Sigmoid colon (tissue), 7 donors: Measurements from ENCODE around the gene MON2. TPM values are rescaled to one million over a fixed set of nuclear protein-coding genes. Genes with fewer than 3 reads are reported as not detected.

Experiments
- DNase-seq: peaks from one replicate; pipeline ENCODE4 v3.0.0-alpha.2; 2019
- H3K27ac ChIP-seq, 4 donors: fragments of 200-600 bp; sonication (generic); one replicate each; pipeline ENCODE4 v1.5.1; 2016 to 2019; ENCODE audit warnings: mild to moderate bottlenecking in 1 of 4
- H3K27me3 ChIP-seq, 3 donors: fragments of 200-600 bp; sonication (generic); one replicate each; pipeline ENCODE4 v1.5.1; 2019; ENCODE audit warnings: mild to moderate bottlenecking in 1 of 3
- H3K36me3 ChIP-seq, 4 donors: fragments of 200-600 bp; sonication (generic); one replicate each; pipeline ENCODE4 v1.5.1; 2016 to 2019
- H3K4me1 ChIP-seq, 4 donors: fragments of 200-600 bp; sonication (generic); one replicate each; pipeline ENCODE4 v1.5.1; 2017 to 2019
- H3K4me3 ChIP-seq, 4 donors: fragments of 200-600 bp; sonication (generic); one replicate each; pipeline ENCODE4 v1.5.1; 2017 to 2019; ENCODE audit warnings: mild to moderate bottlenecking in 2 of 4, moderate library complexity in 1 of 4
- H3K9me3 ChIP-seq, 4 donors: fragments of 200-600 bp in 3 of 4; sonication (generic) in 3 of 4; one replicate each; pipeline versions ENCODE4 v1.5.1 to v1.6.1; 2013 to 2019
- CTCF ChIP-seq, 4 experiments: fragments of 450-650 bp in 3 of 4; fragments of 200-600 bp in 1 of 4; IDR thresholded peaks; one replicate each; pipeline ENCODE4 v1.5.1; 2016 to 2019; ENCODE audit warnings: antibody characterized with exemption in 4 of 4, mild to moderate bottlenecking in 3 of 4, moderate library complexity in 2 of 4
- EP300 ChIP-seq, 4 donors: sonication (generic); formaldehyde crosslinking; IDR thresholded peaks; one replicate each; pipeline ENCODE4 v1.6.1; 2017; ENCODE audit warnings: antibody characterized with exemption in 4 of 4
- POLR2A ChIP-seq, 2 donors: fragments of 450-650 bp; IDR thresholded peaks; one replicate each; pipeline ENCODE4 v1.6.1; 2016; ENCODE audit warnings: antibody characterized with exemption in 2 of 2, mild to moderate bottlenecking in 2 of 2, moderate library complexity in 2 of 2
- POLR2AphosphoS5 ChIP-seq, 4 donors: sonication (generic); formaldehyde crosslinking; IDR thresholded peaks; one replicate each; pipeline ENCODE4 v1.6.1; 2017; ENCODE audit warnings: antibody characterized with exemption in 4 of 4
- WGBS, 2 donors: extraction: QIAGEN DNeasy Blood & Tissue Kit; methylation state at CpG; one replicate each; pipeline ENCODE4 v1.1.7; 2013; 5-methylcytosine and 5-hydroxymethylcytosine counted together
- intact Hi-C: fragments of 100-400 bp; cut with DNase I; formaldehyde crosslinking; loops from one replicate; pipeline ENCODE4 v1.15.1; 2023
- polyA plus RNA-seq, 3 donors: library from polyadenylated mRNA; stranded (reverse); fragments of 200-250 nt; gene quantifications; one replicate each; pipeline ENCODE4 v1.2.3, GENCODE V29; 2013
- total RNA-seq, 4 donors: library from RNA; depleted of rRNA; stranded (reverse); fragments of >200 nt; gene quantifications; one replicate each; pipeline ENCODE4 v1.1.0, GENCODE V29; 2016
- donor health status: healthy with polysubstance abuse.
- donor health status: Bipolar disorder and iron deficiency.
- donor health status: healthy.

MON2 gene
- total and polyA plus RNA-seq, 7 donors = 4.6 to 92.0 (median 57.1) TPM

- Histone ChIP-seq H3K27ac (no peak overlapping the region), H3K4me1 (peaks cover 0 to 20% (median 12%) of the 10 kb centered on the region in 4 donors), H3K9me3 (no peaks in the 10 kb centered on the region), H3K36me3 (no peaks in the 10 kb centered on the region), H3K27me3 (no peaks in the 10 kb centered on the region), H3K4me3 (no peak overlapping the region)
- WGBS, 2 donors = 79 to 84% methylated on average over 1 of the region's 1 CpG
- intact Hi-C loops = no loop called here
- no peak for DNase-seq
- no peak for TF ChIP-seq POLR2AphosphoS5 (IDR thresholded peaks at IDR 0.05)
- no peak for TF ChIP-seq POLR2A (IDR thresholded peaks at IDR 0.05)
- no peak for TF ChIP-seq CTCF (IDR thresholded peaks at IDR 0.05)
- no peak for TF ChIP-seq EP300 (IDR thresholded peaks at IDR 0.05)
Observed at GRCh38 chr12:62635649-62636048, 169.0 kb downstream of the MON2 start.

GRCh38 chr12:62637679-62638078, 171.1 kb downstream of the MON2 start:
- TF ChIP-seq POLR2A (IDR thresholded peaks at IDR 0.05) (no peak), EP300 (IDR thresholded peaks at IDR 0.05) (no peak), POLR2AphosphoS5 (IDR thresholded peaks at IDR 0.05) (no peak), CTCF (IDR thresholded peaks at IDR 0.05) (no peak)
- 82 to 83% methylated on average over 5 of the region's 5 CpGs for WGBS, 2 donors
- Histone ChIP-seq H3K9me3 (no peaks in the 10 kb centered on the region), H3K27ac (no peak overlapping the region), H3K36me3 (no peaks in the 10 kb centered on the region), H3K4me3 (no peak overlapping the region), H3K4me1 (peaks cover 0 to 6% (median 4%) of the 10 kb centered on the region in 4 donors), H3K27me3 (no peaks in the 10 kb centered on the region)
- intact Hi-C loops = no loop called here
- DNase-seq = no peak

GRCh38 chr12:62640910-62641448, 174.4 kb downstream of the MON2 start:
- no peak for TF ChIP-seq POLR2AphosphoS5 (IDR thresholded peaks at IDR 0.05)
- no peak for TF ChIP-seq CTCF (IDR thresholded peaks at IDR 0.05)
- no peak for TF ChIP-seq EP300 (IDR thresholded peaks at IDR 0.05)
- H3K27me3 ChIP-seq = no peaks in the 10 kb centered on the region
- no peak overlapping the region for H3K27ac ChIP-seq
- H3K9me3 ChIP-seq = no peaks in the 10 kb centered on the region
- H3K4me3 ChIP-seq = no peak overlapping the region
- DNase-seq = no peak
- no peaks in the 10 kb centered on the region for H3K36me3 ChIP-seq
- intact Hi-C loops = no loop called here
- 80 to 81% methylated on average over 4 of the region's 4 CpGs for WGBS, 2 donors
- H3K4me1 ChIP-seq = no peaks in the 10 kb centered on the region

- Histone ChIP-seq H3K4me1 (no peaks in the 10 kb centered on the region), H3K4me3 (no peak overlapping the region), H3K36me3 (no peaks in the 10 kb centered on the region), H3K27me3 (no peaks in the 10 kb centered on the region), H3K27ac (no peak overlapping the region), H3K9me3 (no peaks in the 10 kb centered on the region)
- no peak for DNase-seq
- no peak for TF ChIP-seq CTCF (IDR thresholded peaks at IDR 0.05)
- no peak for TF ChIP-seq EP300 (IDR thresholded peaks at IDR 0.05)
- TF ChIP-seq POLR2AphosphoS5 (IDR thresholded peaks at IDR 0.05) = no peak
- TF ChIP-seq POLR2A (IDR thresholded peaks at IDR 0.05) = no peak
- WGBS, 2 donors = 68 to 86% methylated on average over 2 of the region's 2 CpGs
- intact Hi-C loops = no loop called here
Observed at GRCh38 chr12:62642486-62642885, 175.9 kb downstream of the MON2 start.

- Histone ChIP-seq H3K36me3 (no peaks in the 10 kb centered on the region), H3K9me3 (no peaks in the 10 kb centered on the region), H3K27me3 (no peaks in the 10 kb centered on the region), H3K27ac (no peak overlapping the region), H3K4me1 (no peaks in the 10 kb centered on the region), H3K4me3 (no peak overlapping the region)
- TF ChIP-seq POLR2AphosphoS5 (IDR thresholded peaks at IDR 0.05) (no peak), EP300 (IDR thresholded peaks at IDR 0.05) (no peak), POLR2A (IDR thresholded peaks at IDR 0.05) (no peak), CTCF (IDR thresholded peaks at IDR 0.05) (no peak)
- WGBS, 2 donors = 91 to 96% methylated on average over 2 of the region's 2 CpGs
- DNase-seq = no peak
- intact Hi-C loops = no loop called here
Observed at GRCh38 chr12:62643486-62643885, 176.9 kb downstream of the MON2 start.
